ENCODE measurements around the gene RASSF6.
"Not testable (repeated sequence)": the region's sequence is repeated elsewhere in the genome, so short reads cannot be mapped to it uniquely, and the experiment has no call there.

The RASSF6 gene

GRCh38 chr4:73583666-73584065, 36.6 kb downstream of the RASSF6 start:
- TF ChIP-seq GATA1 (IDR thresholded peaks at IDR 0.05; ENCODE audit: low read depth, low read length) (no peak), POLR2A (IDR thresholded peaks at IDR 0.05; ENCODE audit: low read length) (no peak)
- no peak for DNase-seq

DNA sequence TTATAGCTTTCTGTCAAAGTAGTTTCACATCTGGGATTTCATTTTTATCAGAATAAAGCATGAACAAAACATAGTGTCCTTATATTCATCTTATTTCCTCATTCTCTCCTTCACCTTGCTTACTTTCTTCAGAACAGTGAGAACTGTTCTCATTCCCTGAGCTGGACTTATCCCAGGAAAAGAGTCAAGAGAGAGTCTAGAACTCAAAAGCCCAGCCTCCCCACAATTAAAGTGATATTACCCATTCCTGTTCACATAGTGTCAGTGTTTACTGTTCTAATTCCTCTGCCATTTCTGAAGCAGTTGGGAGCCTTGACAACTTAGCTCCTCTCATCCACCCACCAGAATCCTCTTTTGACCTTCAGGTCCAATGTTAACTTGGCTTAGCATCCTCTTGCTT, 42.9 kb downstream of the RASSF6 start:
- TF ChIP-seq POLR2A (IDR thresholded peaks at IDR 0.05; ENCODE audit: low read length): no peak
- no peak for TF ChIP-seq GATA1 (IDR thresholded peaks at IDR 0.05; ENCODE audit: low read depth, low read length)
- no peak for DNase-seq

- DNase-seq: no peak
- TF ChIP-seq GATA1 (IDR thresholded peaks at IDR 0.05; ENCODE audit: low read depth, low read length) (no peak), POLR2A (IDR thresholded peaks at IDR 0.05; ENCODE audit: low read length) (no peak)
Observed at GRCh38 chr4:73576381-73576780, 43.9 kb downstream of the RASSF6 start.

GRCh38 chr4:73575660-73576059, 44.6 kb downstream of the RASSF6 start:
- TF ChIP-seq POLR2A (IDR thresholded peaks at IDR 0.05; ENCODE audit: low read length) (no peak), GATA1 (IDR thresholded peaks at IDR 0.05; ENCODE audit: low read depth, low read length) (no peak)
- DNase-seq: no peak

- TF ChIP-seq POLR2A (IDR thresholded peaks at IDR 0.05; ENCODE audit: low read length) (no peak), GATA1 (IDR thresholded peaks at IDR 0.05; ENCODE audit: low read depth, low read length) (no peak)
- peak; percentile 58 to 77 for DNase-seq
Observed at GRCh38 chr4:73573794-73574528, 46.3 kb downstream of the RASSF6 start.

DNA sequence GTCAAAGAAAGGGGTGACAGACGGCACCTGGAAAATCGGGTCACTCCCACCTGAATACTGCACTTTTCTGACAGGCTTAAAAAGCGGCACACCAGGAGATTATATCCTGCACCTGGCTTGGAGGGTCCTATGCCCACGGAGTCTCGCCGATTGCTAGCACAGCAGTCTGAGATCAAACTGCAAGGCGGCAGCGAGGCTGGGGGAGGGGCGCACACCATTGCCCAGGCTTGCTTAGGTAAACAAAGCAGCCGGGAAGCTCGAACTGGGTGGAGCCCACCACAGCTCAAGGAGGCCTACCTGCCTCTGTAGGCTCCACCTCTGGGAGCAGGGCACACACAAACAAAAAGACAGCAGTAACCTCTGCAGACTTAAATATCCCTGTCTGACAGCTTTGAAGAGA, 69.4 kb downstream of the RASSF6 start:
- not testable (repeated sequence) for DNase-seq

DNA sequence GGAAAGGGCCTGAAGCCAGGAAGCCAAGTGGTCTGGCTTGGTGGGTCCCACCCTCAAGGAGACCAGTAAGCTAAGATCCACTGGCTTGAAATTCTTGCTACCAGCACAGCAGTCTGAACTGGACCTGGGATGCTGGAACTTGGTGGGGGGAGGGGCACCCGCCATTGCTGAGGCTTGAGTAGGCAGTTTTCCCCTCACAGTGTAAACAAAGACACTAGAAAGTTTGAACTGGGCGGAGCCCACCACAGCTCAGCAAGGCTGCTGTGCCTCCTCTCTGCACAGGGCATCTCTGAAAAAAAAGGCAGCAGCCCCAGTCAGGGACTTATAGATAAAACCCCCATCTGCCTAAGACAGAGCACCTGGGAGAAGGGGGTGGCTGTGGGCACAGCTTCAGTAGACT, 75.6 kb downstream of the RASSF6 start:
- TF ChIP-seq GATA1 (IDR thresholded peaks at IDR 0.05; ENCODE audit: low read depth, low read length) (no peak), POLR2A (IDR thresholded peaks at IDR 0.05; ENCODE audit: low read length) (no peak)
- no peak for DNase-seq

DNA sequence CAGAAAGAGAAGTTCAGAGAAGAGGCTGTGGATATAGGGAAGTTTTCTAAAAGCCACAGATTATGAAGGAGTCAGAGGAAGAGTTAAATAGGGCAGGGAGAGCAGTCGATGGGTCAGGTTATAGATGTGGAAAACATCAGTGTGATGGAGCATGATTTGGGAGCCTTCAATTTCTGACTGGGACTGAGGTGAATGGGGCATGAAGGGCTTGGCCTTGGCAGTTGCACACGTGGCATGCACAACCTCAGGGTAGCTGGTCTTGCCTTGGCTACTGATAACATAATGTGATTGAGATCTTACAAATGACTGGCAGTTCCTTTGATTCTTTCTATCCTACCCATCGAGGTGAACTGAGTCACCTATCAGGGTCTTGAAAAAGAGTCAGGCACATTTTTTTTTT, 79.0 kb downstream of the RASSF6 start:
- TF ChIP-seq GATA1 (IDR thresholded peaks at IDR 0.05; ENCODE audit: low read depth, low read length) (no peak), POLR2A (IDR thresholded peaks at IDR 0.05; ENCODE audit: low read length) (no peak)
- DNase-seq: no peak

DNA sequence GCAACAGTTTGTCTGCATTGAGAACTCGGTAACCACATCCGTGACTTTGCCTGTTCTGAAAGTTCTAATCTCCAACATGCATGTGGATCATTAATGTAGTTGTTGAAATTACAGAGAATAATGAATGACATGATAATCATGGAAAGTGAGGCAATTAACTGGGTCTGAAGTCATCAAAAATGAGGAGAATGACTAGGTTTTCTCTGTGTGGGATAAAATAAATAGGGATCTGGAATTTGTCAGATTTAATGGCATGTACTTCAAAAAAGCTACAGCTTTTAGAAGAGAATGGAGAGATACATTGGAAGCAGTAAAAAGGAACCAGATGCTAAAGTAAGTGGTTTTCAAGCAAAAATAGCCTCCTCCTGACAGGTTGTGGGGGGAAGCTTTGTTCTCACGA, 79.4 kb downstream of the RASSF6 start:
- no peak for TF ChIP-seq POLR2A (IDR thresholded peaks at IDR 0.05; ENCODE audit: low read length)
- TF ChIP-seq GATA1 (IDR thresholded peaks at IDR 0.05; ENCODE audit: low read depth, low read length): no peak
- DNase-seq: no peak

DNA sequence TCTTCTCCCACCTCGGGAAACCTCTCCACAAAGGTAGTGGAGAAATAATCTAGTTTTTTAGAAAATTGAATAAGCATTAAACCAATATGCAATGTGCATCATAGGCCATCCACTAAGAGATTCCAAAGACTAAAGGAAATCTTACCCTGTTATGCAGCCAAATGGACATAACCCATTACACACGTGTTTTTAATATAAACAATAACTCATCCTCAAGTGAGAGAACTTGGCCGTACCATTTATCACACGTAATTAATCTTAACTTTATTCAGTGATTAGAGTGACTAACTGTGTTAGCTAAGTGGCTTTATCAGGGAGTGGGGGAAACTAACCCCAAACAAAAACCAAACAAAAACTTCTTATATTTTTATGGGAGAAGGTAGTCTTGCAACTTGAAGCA, 80.8 kb downstream of the RASSF6 start:
- DNase-seq: no peak
- TF ChIP-seq POLR2A (IDR thresholded peaks at IDR 0.05; ENCODE audit: low read length) (no peak), GATA1 (IDR thresholded peaks at IDR 0.05; ENCODE audit: low read depth, low read length) (no peak)

GRCh38 chr4:73538162-73538561, 82.1 kb downstream of the RASSF6 start:
- no peak for DNase-seq
- TF ChIP-seq GATA1 (IDR thresholded peaks at IDR 0.05; ENCODE audit: low read depth, low read length): no peak
- no peak for TF ChIP-seq POLR2A (IDR thresholded peaks at IDR 0.05; ENCODE audit: low read length)

DNA sequence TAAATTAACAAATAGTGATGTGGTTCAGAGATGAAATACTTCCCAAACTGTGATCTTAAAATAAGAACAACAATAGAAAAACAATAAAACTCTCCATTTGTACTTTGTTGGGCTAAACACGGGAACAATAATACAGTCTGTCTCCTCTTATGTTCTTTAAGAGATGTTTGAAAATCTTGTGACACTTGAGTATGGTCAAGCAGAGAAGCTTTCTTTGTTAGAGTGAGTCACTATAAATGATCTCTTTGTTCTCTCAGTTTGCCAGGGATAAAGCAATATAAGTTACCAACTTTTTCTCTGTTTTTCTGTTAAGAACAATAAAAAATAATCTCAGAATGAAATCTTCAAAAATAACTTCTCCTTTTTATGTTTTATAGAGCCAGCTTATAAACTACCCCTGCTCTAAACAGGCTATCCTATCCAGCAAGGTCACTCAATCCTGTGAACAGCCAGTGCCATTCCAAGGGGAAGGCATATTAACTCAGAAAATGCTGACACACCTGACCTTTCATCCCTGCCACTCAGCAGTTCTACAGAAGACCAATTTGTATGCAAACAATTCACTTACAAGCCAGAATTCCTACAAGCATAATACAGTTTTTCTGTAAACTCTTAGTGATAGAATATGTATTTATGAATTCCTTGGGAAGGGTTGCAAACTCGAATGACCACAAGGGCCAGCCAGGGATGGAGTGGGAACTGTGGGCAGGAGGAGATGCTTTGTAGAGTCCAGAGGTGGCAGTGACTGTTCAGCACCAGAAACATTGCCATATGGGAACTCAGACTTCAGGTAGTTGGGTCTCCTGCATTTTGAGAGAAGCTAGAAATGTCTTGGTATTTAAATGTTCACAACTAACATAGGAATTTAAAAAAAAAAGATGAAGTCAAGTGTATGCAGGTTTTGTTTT, 86.5 kb downstream of the RASSF6 start:
- DNase-seq: no peak
- TF ChIP-seq GATA1 (IDR thresholded peaks at IDR 0.05; ENCODE audit: low read depth, low read length) (no peak), POLR2A (IDR thresholded peaks at IDR 0.05; ENCODE audit: low read length) (no peak)

DNA sequence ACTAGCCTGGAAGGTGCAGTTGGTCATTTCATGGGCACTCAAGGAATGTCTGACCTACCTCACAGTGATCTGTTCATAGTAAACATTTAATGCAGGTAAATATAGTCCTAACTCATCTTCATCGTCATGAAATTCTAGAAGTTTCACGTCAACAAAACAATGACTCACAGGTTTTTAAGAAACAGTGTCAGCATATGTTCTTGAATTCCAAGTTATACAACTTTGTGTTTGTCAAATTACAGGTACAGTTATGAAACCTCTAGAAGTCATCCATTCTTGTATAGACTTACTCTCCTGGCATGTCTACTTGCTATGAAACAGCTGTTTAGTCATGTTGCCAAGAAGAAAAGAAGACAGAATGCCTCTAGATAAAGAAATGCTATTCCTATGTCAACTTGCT, 92.1 kb downstream of the RASSF6 start:
- DNase-seq: no peak
- TF ChIP-seq GATA1 (IDR thresholded peaks at IDR 0.05; ENCODE audit: low read depth, low read length): no peak
- no peak for TF ChIP-seq POLR2A (IDR thresholded peaks at IDR 0.05; ENCODE audit: low read length)

DNA sequence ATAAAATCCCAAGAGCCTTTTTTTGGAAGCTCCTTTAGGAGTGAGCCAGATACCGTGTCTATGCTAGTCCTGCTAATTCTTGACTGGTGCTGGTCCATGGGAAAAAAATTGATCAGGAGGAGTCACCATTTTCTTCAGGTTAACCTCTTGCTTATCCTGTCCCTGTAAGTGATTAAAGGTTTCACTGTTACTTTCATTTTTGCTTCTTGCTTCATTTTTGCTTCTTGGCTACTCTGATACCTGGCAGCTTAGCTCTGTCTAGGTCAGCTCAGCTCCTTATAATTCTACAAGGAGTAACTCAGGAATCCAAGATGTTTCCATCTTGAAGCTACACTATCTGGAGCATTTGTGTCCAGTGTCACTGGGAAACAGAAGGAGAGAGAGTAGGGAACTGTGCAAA, 93.0 kb downstream of the RASSF6 start:
- DNase-seq: no peak
- no peak for TF ChIP-seq GATA1 (IDR thresholded peaks at IDR 0.05; ENCODE audit: low read depth, low read length)
- no peak for TF ChIP-seq POLR2A (IDR thresholded peaks at IDR 0.05; ENCODE audit: low read length)

- TF ChIP-seq GATA1 (IDR thresholded peaks at IDR 0.05; ENCODE audit: low read depth, low read length) (no peak), POLR2A (IDR thresholded peaks at IDR 0.05; ENCODE audit: low read length) (no peak)
- no peak for DNase-seq
Observed at GRCh38 chr4:73525611-73526010, 94.6 kb downstream of the RASSF6 start.

All from erythroblast (primary cell).